Measurements from ENCODE around the gene EPB41L1.

EPB41L1 gene

DNA sequence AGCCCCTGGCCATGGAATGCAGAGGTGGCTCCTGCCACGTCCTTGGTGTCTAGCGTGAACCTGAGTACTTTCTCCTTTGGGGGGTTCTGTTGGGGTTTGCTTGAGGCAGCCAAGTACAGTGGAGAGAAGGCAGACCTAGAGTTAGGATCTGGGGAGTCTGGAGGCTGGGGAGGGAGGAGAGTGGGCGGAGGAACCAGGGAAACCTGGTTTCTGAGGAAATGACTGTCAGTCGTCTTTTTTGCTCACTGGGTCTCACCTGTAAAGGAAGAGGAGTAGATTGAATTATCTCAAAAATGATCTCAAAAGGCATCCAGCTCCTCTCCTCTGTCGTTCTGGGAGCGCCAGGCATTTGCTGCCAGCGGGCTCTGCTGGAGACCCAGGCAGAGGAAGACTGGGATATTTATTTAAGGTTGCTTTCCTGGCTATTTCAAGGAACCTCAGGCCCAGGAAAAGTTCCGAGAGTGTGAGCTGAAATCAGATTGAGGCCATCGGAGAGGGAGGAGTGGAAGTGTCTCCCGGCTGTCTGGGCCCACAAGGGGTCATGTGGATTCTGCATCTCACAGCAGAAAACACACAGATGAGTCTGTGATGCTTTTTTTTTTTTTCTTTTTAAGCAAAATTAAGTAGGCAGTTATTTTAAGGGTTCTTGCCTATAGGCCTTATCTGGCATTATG lies 16.1 kb downstream of the EPB41L1 start:
- H3K9me3 ChIP-seq (ENCODE audit: control insufficient read depth, low read length): no peaks in the 10 kb centered on the region
- no peak overlapping the region for H3K27ac ChIP-seq
- H3K27me3 ChIP-seq (ENCODE audit: control insufficient read depth, insufficient read depth, low read length): no peaks in the 10 kb centered on the region
- H3K4me1 ChIP-seq: peaks cover 10% of the 10 kb centered on the region
- H3K9ac ChIP-seq: no peak overlapping the region
- TF ChIP-seq, protein P1, sequence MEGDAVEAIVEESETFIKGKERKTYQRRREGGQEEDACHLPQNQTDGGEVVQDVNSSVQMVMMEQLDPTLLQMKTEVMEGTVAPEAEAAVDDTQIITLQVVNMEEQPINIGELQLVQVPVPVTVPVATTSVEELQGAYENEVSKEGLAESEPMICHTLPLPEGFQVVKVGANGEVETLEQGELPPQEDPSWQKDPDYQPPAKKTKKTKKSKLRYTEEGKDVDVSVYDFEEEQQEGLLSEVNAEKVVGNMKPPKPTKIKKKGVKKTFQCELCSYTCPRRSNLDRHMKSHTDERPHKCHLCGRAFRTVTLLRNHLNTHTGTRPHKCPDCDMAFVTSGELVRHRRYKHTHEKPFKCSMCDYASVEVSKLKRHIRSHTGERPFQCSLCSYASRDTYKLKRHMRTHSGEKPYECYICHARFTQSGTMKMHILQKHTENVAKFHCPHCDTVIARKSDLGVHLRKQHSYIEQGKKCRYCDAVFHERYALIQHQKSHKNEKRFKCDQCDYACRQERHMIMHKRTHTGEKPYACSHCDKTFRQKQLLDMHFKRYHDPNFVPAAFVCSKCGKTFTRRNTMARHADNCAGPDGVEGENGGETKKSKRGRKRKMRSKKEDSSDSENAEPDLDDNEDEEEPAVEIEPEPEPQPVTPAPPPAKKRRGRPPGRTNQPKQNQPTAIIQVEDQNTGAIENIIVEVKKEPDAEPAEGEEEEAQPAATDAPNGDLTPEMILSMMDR (IDR thresholded peaks at IDR 0.05): no peak
- H3K36me3 ChIP-seq (ENCODE audit: control insufficient read depth, insufficient read depth, low read length): no peaks in the 10 kb centered on the region
- peaks cover 9% of the 10 kb centered on the region for H3K79me2 ChIP-seq
- no peak overlapping the region for H2AFZ ChIP-seq
- no peak overlapping the region for H3K4me2 ChIP-seq (ENCODE audit: low read length)
- no peak overlapping the region for H3K4me3 ChIP-seq (ENCODE audit: low read depth, low read length)

DNA sequence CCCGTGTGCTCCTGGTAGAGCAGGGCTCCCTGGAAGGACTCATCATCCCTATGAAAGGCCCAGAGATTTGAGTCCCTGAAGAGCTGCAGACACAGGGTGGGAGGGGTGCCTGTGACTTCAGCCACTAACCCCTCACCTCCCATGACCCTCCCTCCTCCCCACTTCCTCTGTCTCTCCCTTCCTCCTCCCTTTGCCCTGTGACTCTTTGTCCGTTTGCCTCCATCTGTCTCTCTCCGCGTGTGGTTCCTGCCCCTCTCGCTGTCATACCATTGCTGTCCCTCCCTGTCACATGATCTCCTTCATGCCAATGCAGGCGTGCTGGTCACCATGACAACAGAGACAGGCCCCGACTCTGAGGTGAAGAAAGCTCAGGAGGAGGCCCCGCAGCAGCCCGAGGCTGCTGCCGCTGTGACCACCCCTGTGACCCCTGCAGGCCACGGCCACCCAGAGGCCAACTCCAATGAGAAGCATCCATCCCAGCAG lies 19.0 kb downstream of the EPB41L1 start:
- H2AFZ ChIP-seq: peak overlapping the region; percentile 19
- no peak overlapping the region for H3K4me2 ChIP-seq (ENCODE audit: low read length)
- no peak overlapping the region for H3K4me3 ChIP-seq (ENCODE audit: low read depth, low read length)
- H3K9me3 ChIP-seq (ENCODE audit: control insufficient read depth, low read length): no peaks in the 10 kb centered on the region
- H3K27ac ChIP-seq: no peak overlapping the region
- no peak overlapping the region for H3K9ac ChIP-seq
- peaks cover 10% of the 10 kb centered on the region for H3K4me1 ChIP-seq
- TF ChIP-seq, protein P1 (IDR thresholded peaks at IDR 0.05): no peak
- no peaks in the 10 kb centered on the region for H3K36me3 ChIP-seq (ENCODE audit: control insufficient read depth, insufficient read depth, low read length)
- no peaks in the 10 kb centered on the region for H3K27me3 ChIP-seq (ENCODE audit: control insufficient read depth, insufficient read depth, low read length)
- H3K79me2 ChIP-seq: peaks cover 13% of the 10 kb centered on the region

DNA sequence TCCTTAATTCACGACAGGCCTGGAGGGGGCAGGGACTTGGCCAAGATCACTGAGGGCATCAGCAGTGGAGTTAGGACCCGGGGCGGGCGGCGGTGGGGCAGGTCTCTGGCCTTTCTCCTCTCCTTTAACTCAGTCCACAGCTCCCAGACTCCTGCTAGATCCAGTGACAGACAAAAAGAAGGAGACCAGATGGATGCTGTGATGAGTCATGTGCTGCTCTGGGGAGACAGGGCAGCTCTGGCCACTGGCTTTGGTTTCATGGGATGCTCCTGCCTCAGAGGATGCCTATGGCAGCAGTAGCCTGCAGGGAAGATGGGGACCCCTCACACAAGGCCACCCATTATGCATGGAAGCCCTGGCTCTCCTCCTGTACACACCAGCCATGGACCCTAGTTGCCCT lies 20.5 kb downstream of the EPB41L1 start:
- Histone ChIP-seq H3K27me3 (ENCODE audit: control insufficient read depth, insufficient read depth, low read length) (no peaks in the 10 kb centered on the region), H2AFZ (no peak overlapping the region), H3K27ac (no peak overlapping the region), H3K4me3 (ENCODE audit: low read depth, low read length) (no peak overlapping the region), H3K79me2 (peaks cover 13% of the 10 kb centered on the region), H3K4me1 (peaks cover 4% of the 10 kb centered on the region), H3K9me3 (ENCODE audit: control insufficient read depth, low read length) (no peaks in the 10 kb centered on the region), H3K4me2 (ENCODE audit: low read length) (no peak overlapping the region), H3K36me3 (ENCODE audit: control insufficient read depth, insufficient read depth, low read length) (no peaks in the 10 kb centered on the region), H3K9ac (no peak overlapping the region)
- TF ChIP-seq, protein P1 (IDR thresholded peaks at IDR 0.05): no peak

DNA sequence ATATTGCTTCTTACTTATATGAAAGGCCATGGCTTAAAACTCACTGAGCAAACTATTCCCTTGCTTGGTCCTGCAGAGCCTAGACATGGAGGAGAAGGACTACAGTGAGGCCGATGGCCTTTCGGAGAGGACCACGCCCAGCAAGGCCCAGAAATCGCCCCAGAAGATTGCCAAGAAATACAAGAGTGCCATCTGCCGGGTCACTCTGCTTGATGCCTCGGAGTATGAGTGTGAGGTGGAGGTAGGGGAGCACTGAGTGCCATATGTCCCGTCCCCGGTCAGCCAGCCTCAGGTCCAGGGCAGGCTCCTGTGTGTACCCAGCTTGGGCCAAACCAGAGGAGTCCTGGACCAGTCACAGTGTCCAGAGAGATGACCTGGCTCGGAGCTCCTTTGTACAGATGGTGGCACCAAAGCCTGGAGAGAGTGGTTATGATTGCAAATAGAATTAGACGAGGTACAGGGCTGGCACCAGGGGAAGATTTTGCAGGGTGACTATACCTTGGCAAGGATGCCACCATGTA lies 21.0 kb downstream of the EPB41L1 start:
- Histone ChIP-seq H3K27me3 (ENCODE audit: control insufficient read depth, insufficient read depth, low read length) (no peaks in the 10 kb centered on the region), H2AFZ (no peak overlapping the region), H3K27ac (no peak overlapping the region), H3K9ac (no peak overlapping the region), H3K4me3 (ENCODE audit: low read depth, low read length) (no peak overlapping the region), H3K4me2 (ENCODE audit: low read length) (no peak overlapping the region), H3K79me2 (peaks cover 13% of the 10 kb centered on the region), H3K4me1 (peaks cover 4% of the 10 kb centered on the region), H3K36me3 (ENCODE audit: control insufficient read depth, insufficient read depth, low read length) (no peaks in the 10 kb centered on the region), H3K9me3 (ENCODE audit: control insufficient read depth, low read length) (no peaks in the 10 kb centered on the region)
- TF ChIP-seq, protein P1 (IDR thresholded peaks at IDR 0.05): no peak

DNA sequence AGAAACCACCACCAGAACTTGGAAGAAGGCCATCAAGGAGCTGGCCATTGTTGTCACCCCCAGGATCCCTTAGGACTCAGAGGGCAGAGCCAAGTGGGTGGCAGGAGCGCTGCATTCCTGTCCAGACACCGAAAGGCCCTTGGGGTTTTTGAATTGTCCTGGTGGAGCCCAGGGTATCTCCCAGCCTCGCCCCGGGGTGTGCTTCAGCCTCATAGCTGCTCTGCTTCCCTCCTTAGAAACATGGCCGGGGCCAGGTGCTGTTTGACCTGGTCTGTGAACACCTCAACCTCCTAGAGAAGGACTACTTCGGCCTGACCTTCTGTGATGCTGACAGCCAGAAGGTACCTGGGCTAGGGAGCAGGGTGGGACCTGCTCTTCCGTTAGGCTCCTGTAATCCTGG lies 23.2 kb downstream of the EPB41L1 start:
- no peak overlapping the region for H3K4me3 ChIP-seq (ENCODE audit: low read depth, low read length)
- TF ChIP-seq, protein P1 (IDR thresholded peaks at IDR 0.05): no peak
- peaks cover 4% of the 10 kb centered on the region for H3K4me1 ChIP-seq
- no peak overlapping the region for H3K4me2 ChIP-seq (ENCODE audit: low read length)
- H3K27me3 ChIP-seq (ENCODE audit: control insufficient read depth, insufficient read depth, low read length): no peaks in the 10 kb centered on the region
- H3K9ac ChIP-seq: no peak overlapping the region
- peaks cover 13% of the 10 kb centered on the region for H3K79me2 ChIP-seq
- no peaks in the 10 kb centered on the region for H3K9me3 ChIP-seq (ENCODE audit: control insufficient read depth, low read length)
- no peak overlapping the region for H3K27ac ChIP-seq
- no peak overlapping the region for H2AFZ ChIP-seq
- H3K36me3 ChIP-seq (ENCODE audit: control insufficient read depth, insufficient read depth, low read length): no peaks in the 10 kb centered on the region
